HG02938 (cell line): Measurements from ENCODE around the gene SMOC2.

Source experiments
- ATAC-seq: cut with Tn5 transposase; IDR thresholded peaks from one replicate; pipeline ENCODE4 v1.9.1; 2021; ENCODE audit warnings: mild to moderate bottlenecking, moderate library complexity; ENCODE audit not compliant: unreplicated experiment

Gene SMOC2

GRCh38 chr6:168641446-168641845, 200.5 kb downstream of the SMOC2 start:
- no peak for ATAC-seq

- ATAC-seq: no peak
These were observed 202.4 kb downstream of the SMOC2 start for GRCh38 chr6:168643401-168643800.

- ATAC-seq: no peak
These were observed 204.3 kb downstream of the SMOC2 start for GRCh38 chr6:168645326-168645725.

- no peak for ATAC-seq
These were observed 206.3 kb downstream of the SMOC2 start for GRCh38 chr6:168647271-168647670.

- no peak for ATAC-seq
These were observed 207.5 kb downstream of the SMOC2 start for GRCh38 chr6:168648240-168649125.

- no peak for ATAC-seq
These were observed 208.2 kb downstream of the SMOC2 start for GRCh38 chr6:168649209-168649608.

GRCh38 chr6:168650671-168651111, 209.7 kb downstream of the SMOC2 start:
- ATAC-seq: no peak

GRCh38 chr6:168655462-168656152, 214.6 kb downstream of the SMOC2 start:
- no peak for ATAC-seq

GRCh38 chr6:168658059-168658458, 217.1 kb downstream of the SMOC2 start:
- ATAC-seq: no peak

- ATAC-seq: no peak
These were observed 219.5 kb downstream of the SMOC2 start for GRCh38 chr6:168660400-168660945.

GRCh38 chr6:168662301-168662936, 221.4 kb downstream of the SMOC2 start:
- no peak for ATAC-seq

- no peak for ATAC-seq
These were observed 222.1 kb downstream of the SMOC2 start for GRCh38 chr6:168663041-168663440.

GRCh38 chr6:168664956-168665355, 224.0 kb downstream of the SMOC2 start:
- no peak for ATAC-seq

- ATAC-seq: no peak
These were observed 225.2 kb downstream of the SMOC2 start for GRCh38 chr6:168666170-168666569.

GRCh38 chr6:168666699-168667427, 225.9 kb downstream of the SMOC2 start:
- ATAC-seq: no peak

GRCh38 chr6:168667428-168667805, 226.4 kb downstream of the SMOC2 start:
- ATAC-seq: no peak

- ATAC-seq: no peak
These were observed 229.5 kb downstream of the SMOC2 start for GRCh38 chr6:168670401-168670985.

GRCh38 chr6:168671028-168671862, 230.3 kb downstream of the SMOC2 start:
- ATAC-seq: no peak

- no peak for ATAC-seq
These were observed 231.0 kb downstream of the SMOC2 start for GRCh38 chr6:168671863-168672546.
